ENCODE data around the gene BDH1.

DNA sequence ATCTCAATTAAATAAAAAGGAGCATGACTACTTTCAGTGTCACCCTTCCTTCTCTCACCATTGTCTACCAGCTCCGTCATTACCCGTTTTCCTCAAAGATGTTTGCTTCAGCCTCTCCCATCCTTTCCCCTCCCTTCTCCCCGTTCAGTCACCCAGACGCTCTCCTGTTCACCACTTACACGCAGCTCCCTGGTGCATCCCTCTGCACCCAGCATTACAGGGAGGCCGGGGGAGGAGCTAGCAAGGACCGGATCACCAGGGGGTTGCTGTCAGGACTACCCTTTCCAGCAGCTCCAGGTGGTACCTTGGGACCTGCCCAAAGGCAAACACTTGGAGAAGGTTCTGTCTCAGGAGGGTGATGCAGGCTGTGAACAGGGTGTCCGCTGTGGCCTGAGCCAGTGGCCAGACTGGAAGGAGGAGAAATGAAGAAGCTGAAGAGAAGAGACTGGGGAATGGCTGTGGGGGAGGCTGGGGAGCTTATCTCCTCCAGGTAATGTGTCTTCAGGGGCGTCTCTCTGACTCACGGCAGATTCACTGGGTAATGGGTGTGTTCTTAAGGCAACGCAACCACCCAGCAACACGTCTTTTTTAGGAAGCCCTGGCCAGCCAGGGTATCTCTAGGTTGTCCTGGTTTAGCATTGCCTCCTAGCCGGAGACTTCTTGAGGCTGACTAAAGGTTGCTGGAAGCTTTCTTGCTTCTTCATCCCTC, 21.8 kb upstream of the BDH1 start:
- TF ChIP-seq EZH2 (IDR thresholded peaks at IDR 0.05; ENCODE audit: insufficient read depth, low read length) = no peak
- TF ChIP-seq, protein P1, sequence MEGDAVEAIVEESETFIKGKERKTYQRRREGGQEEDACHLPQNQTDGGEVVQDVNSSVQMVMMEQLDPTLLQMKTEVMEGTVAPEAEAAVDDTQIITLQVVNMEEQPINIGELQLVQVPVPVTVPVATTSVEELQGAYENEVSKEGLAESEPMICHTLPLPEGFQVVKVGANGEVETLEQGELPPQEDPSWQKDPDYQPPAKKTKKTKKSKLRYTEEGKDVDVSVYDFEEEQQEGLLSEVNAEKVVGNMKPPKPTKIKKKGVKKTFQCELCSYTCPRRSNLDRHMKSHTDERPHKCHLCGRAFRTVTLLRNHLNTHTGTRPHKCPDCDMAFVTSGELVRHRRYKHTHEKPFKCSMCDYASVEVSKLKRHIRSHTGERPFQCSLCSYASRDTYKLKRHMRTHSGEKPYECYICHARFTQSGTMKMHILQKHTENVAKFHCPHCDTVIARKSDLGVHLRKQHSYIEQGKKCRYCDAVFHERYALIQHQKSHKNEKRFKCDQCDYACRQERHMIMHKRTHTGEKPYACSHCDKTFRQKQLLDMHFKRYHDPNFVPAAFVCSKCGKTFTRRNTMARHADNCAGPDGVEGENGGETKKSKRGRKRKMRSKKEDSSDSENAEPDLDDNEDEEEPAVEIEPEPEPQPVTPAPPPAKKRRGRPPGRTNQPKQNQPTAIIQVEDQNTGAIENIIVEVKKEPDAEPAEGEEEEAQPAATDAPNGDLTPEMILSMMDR (IDR thresholded peaks at IDR 0.05; ENCODE audit: insufficient read depth, low read depth, low read length) = no peak

Data from astrocyte (in vitro differentiated cells and primary cell).